ENCODE results near the gene PISD.
"Not testable (repeated sequence)": the region's sequence is repeated elsewhere in the genome, so short reads cannot be mapped to it uniquely, and the experiment has no call there.

Gene PISD

DNA sequence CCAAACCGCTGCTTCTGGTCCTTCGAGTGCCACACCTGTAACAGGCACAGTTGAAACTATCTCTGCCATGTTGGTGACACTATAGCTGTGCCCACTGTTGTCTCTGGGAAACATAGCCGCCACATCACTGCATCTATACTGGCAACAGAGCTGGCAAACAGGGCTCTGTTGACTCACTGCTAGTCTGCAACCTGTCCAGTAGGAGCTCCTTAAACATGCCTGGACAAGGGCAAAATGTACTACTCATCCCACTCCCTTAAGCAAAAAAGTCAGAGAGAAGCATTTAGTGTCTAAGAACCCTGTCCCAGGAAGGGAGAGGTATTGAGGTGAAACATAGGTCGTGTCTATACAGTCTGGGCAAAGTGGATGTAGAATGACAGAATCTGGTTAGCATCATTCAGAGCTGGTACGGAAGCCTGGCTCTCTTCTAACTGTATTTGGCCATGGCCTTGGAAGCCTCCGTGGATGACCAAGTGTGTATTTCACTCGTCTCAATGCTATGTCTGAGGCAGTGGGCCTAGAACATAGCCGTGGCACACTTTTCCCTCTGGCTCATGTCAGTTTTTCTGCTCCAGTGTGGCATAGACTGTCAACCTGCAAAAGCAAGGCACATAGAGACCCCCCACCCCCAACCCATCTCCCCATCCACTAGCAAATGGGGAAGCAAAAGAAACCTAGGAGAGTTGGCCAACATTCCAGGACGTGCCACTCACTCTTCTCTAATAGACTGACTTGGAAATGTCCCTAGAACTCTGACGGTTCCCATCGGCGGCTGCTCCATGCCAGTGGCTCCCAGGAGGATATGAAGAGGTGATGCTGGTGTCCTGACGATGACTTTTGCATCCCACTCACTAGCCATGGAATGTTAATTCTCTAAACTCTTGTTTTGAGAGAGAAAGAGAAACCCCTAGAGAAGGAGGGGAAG is 21.4 kb upstream of the PISD start:
- DNase-seq (ENCODE audit: low read depth) = no peak
- TF ChIP-seq, protein P1, sequence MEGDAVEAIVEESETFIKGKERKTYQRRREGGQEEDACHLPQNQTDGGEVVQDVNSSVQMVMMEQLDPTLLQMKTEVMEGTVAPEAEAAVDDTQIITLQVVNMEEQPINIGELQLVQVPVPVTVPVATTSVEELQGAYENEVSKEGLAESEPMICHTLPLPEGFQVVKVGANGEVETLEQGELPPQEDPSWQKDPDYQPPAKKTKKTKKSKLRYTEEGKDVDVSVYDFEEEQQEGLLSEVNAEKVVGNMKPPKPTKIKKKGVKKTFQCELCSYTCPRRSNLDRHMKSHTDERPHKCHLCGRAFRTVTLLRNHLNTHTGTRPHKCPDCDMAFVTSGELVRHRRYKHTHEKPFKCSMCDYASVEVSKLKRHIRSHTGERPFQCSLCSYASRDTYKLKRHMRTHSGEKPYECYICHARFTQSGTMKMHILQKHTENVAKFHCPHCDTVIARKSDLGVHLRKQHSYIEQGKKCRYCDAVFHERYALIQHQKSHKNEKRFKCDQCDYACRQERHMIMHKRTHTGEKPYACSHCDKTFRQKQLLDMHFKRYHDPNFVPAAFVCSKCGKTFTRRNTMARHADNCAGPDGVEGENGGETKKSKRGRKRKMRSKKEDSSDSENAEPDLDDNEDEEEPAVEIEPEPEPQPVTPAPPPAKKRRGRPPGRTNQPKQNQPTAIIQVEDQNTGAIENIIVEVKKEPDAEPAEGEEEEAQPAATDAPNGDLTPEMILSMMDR (conservative IDR thresholded peaks at IDR 0.05; ENCODE audit: low read depth, low read length) = no peak
- no peak overlapping the region for H3K4me3 ChIP-seq (ENCODE audit: low read length)

DNA sequence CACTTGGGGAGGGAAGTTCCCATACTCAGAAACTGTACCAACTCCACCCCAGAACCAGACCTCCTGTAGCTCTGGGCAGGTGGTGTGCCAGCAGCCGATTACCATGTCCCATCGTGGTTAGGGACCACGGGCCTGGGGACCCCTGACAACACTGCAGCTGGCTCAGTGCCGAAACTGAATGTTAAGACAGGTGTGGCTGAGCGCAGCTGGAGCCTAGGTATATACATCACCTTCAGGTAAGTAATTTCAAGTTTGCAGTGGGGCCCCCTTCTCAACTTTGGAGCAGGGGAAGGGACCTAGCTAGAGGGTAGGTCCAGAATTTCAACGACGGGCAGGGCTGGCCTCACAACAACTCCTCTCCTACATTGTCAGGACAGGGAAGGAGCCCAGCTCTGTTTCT is 20.7 kb upstream of the PISD start:
- TF ChIP-seq, protein P1 (conservative IDR thresholded peaks at IDR 0.05; ENCODE audit: low read depth, low read length) = no peak
- DNase-seq (ENCODE audit: low read depth) = no peak

DNA sequence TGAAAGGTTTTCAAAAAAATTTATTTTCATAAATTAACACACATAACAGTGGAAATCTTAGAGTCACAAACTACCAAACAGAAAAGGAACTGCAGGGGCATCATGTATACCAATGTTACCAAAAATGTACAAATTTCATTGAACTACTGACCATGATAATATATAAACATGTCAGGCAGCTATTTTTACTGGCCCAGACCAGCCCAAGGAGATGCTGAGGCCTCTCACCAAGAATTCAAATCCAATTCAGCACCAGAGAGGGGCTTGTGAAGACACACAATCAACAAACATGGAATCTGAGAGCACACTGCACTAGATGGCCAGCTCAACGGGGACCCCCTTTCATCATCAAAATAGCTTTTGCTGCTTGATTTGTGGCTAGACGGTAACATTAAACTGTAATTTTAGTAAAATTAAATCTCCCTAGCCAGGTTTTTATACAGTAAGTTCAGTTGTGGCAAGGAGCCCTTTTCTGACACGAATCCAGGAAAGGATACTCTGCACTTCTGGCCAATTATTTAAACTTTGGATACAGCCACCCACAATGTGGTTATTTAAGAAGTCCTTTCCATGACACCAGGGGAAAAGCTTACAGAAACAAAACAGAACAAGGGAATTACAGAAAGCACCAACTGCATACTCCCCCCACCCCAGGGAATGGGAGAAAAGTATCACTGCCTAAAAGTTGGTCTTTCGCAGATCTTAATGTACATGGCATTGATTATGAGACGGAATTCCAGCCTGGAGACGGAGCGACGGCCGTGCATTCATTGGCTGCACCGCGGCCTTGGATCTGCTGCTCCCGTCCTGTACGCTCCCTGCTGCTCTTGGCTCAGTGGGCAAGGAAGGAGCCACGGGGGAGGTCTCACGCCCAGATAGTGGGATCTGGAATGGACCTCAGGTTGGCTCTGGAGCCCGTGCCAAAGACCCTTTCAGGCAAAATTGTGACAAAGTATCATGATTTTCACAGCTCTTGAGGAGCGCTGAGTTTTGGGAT is 19.6 kb upstream of the PISD start:
- TF ChIP-seq, protein P1 (conservative IDR thresholded peaks at IDR 0.05; ENCODE audit: low read depth, low read length) = no peak
- H3K4me3 ChIP-seq (ENCODE audit: low read length) = no peak overlapping the region
- DNase-seq (ENCODE audit: low read depth) = no peak

More for the DNA sequence above, 20.7 kb upstream of the PISD start:
- H3K4me3 ChIP-seq (ENCODE audit: low read length) = no peak overlapping the region

DNA sequence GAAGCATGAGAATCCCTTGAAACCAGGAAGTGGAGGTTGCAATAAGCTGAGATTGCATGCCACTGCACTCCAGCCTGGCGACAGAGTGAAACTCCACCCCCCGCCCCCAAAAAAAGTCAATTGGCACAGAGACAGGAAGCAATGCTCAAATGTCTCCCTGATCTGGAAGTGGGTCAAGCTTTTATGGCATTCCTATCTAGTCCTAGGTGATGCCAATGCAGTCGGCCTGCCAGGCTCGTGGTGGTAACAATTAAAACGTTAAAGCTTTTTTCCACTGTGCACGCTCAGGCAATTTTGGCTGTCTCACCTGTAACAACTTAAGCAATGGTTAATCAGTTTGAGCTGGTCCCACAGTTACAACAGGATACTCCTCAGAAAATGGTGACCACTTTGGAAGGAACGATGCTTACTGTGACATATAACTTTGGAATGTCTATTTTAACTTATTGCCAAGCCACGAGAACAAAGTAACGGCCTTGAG is 18.9 kb upstream of the PISD start:
- H3K4me3 ChIP-seq (ENCODE audit: low read length) = no peak overlapping the region
- DNase-seq (ENCODE audit: low read depth) = peak; percentile 18

DNA sequence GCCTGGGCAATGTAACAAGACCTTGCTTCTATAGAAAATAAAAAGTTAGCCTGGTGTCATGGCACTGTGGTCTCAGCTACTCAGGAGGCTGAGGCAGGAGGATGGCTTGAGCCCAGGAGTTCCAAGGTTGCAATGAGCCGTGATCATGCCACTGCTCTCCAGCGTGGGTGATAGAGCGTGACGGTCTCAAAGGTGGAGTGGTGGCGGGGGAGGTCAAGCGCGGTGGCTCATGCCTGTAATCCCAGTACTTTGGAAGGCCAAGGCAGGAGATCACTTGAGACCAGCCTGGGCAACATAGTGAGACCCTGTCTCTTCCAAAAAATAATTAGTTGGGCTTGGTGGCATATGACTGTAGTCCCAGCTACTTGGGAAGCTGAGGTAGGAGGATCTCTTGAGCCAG is 16.7 kb upstream of the PISD start:
- no peak overlapping the region for H3K4me3 ChIP-seq (ENCODE audit: low read length)
- TF ChIP-seq, protein P1 (conservative IDR thresholded peaks at IDR 0.05; ENCODE audit: low read depth, low read length) = no peak
- DNase-seq (ENCODE audit: low read depth) = no peak

More for the DNA sequence above, 18.9 kb upstream of the PISD start:
- TF ChIP-seq, protein P1 (conservative IDR thresholded peaks at IDR 0.05; ENCODE audit: low read depth, low read length) = no peak

DNA sequence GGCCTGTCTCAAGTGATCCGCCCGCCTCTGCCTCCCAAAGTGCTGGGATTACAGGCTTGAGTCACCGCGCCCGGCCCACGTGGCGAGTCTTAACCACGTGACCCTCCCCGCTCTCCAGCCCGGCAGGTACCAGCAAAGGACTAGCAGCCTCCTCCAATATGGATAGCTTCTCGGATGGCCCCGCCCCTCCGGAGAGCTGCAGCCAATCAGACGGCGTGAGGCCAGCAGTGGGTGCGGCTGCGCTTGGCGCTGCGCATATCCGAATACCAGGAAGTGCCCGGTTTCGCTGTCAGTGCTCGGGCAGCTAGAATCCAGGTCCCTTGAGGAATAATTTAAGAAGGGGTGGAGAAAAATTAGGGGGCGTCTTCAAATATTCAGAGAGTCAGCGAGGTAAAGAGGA is 14.7 kb upstream of the PISD start:
- peak; percentile 90 for DNase-seq (ENCODE audit: low read depth)
- H3K4me3 ChIP-seq (ENCODE audit: low read length) = peak overlapping the region; percentile 55
- TF ChIP-seq, protein P1 (conservative IDR thresholded peaks at IDR 0.05; ENCODE audit: low read depth, low read length) = no peak

DNA sequence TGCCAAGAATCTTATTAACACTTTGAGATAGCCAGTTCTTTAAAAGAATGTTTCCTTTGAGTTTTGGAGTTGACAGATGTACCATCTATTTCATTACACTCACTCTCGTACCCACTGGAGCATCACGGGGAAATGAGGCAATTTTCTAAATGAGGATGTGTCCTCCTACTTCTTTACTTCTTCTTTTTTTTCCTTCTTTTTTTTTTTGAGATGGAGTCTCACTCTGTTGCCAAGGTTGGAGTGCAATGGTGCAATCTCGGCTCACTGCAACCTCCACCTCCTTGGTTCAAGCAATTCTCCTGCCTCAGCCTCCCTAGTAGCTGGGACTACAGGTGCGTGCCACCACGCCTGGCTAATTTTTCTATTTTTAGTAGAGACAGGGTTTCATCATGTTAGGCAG is 12.2 kb upstream of the PISD start:
- DNase-seq (ENCODE audit: low read depth); H3K4me3 ChIP-seq (ENCODE audit: low read length): not testable (repeated sequence)

DNA sequence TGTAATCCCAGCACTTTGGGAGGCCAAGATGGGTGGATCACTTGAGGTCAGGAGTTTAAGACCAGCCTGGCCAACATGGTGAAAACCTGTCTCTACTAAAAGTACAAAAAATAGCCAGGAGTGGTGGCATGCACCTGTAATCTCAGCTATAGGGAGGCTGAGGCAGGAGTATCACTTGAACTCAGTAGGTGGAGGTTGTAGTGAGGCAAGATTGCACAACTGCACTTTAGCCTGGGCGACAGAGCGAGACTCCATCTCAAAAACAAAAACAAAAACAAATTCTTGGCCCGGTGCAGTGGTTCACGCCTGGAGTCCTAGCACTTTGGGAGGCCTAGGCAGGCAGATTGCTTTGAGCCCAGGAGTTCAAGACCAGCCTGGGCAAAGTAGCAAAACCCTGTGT is 6.8 kb upstream of the PISD start:
- DNase-seq (ENCODE audit: low read depth); H3K4me3 ChIP-seq (ENCODE audit: low read length): not testable (repeated sequence)
